Hepatocyte (in vitro differentiated cells): ENCODE results near the gene C12orf75. TPM values are rescaled to one million over a fixed set of nuclear protein-coding genes. Genes with fewer than 3 reads are reported as not detected.
"Not testable (repeated sequence)": the region's sequence is repeated elsewhere in the genome, so short reads cannot be mapped to it uniquely, and the experiment has no call there.

Experiments
- DNase-seq: peaks from one replicate; pipeline ENCODE4 v3.0.0-alpha.2; 2016; ENCODE audit warnings: low spot score
- H2AFZ ChIP-seq: fragments of 200-600 bp; sonication (generic); 2 replicates; pipeline ENCODE4 v1.6.0; 2016; ENCODE audit warnings: antibody characterized with exemption, mild to moderate bottlenecking
- H3K27ac ChIP-seq: fragments of 200-600 bp; sonication (generic); 2 replicates; pipeline ENCODE4 v1.5.1; 2016; ENCODE audit warnings: mild to moderate bottlenecking
- H3K27me3 ChIP-seq: fragments of 200-600 bp; sonication (generic); 2 replicates; pipeline ENCODE4 v1.6.1; 2016
- H3K36me3 ChIP-seq: fragments of 200-600 bp; sonication (generic); replicated peaks from 2 replicates; pipeline ENCODE4 v1.5.1; 2016; ENCODE audit warnings: low read depth; ENCODE audit not compliant: insufficient read depth
- H3K4me1 ChIP-seq: fragments of 200-600 bp; sonication (generic); 2 replicates; pipeline ENCODE4 v1.5.1; 2016; ENCODE audit warnings: mild to moderate bottlenecking, moderate library complexity; ENCODE audit not compliant: insufficient read depth
- H3K4me2 ChIP-seq: fragments of 200-600 bp; sonication (generic); 2 replicates; pipeline ENCODE4 v1.6.0; 2016
- H3K4me3 ChIP-seq: fragments of 200-600 bp; sonication (generic); 2 replicates; pipeline ENCODE4 v1.5.1; 2016; ENCODE audit warnings: mild to moderate bottlenecking
- H3K79me2 ChIP-seq: fragments of 200-600 bp; sonication (generic); 2 replicates; pipeline ENCODE4 v1.6.0; 2017; ENCODE audit warnings: mild to moderate bottlenecking
- H3K9me2 ChIP-seq: fragments of 200-600 bp; sonication (generic); replicated peaks from 2 replicates; pipeline ENCODE4 v1.6.0; 2017; ENCODE audit warnings: mild to moderate bottlenecking; ENCODE audit not compliant: insufficient read depth
- H3K9me3 ChIP-seq: fragments of 200-600 bp; sonication (generic); 2 replicates; pipeline ENCODE4 v1.5.1; 2016; ENCODE audit warnings: low read depth, mild to moderate bottlenecking
- H4K20me1 ChIP-seq: fragments of 200-600 bp; sonication (generic); 2 replicates; pipeline ENCODE4 v1.6.0; 2016; ENCODE audit warnings: mild to moderate bottlenecking; ENCODE audit not compliant: insufficient read depth, poor library complexity, severe bottlenecking
- EZH2 ChIP-seq: fragments of 200-600 bp; sonication (generic); IDR thresholded peaks from 2 replicates; pipeline ENCODE4 v1.6.1; 2016; ENCODE audit warnings: antibody characterized with exemption, mild to moderate bottlenecking, borderline replicate concordance
- EZH2phosphoT487 ChIP-seq: fragments of 200-600 bp; sonication (generic); IDR thresholded peaks from one replicate; pipeline ENCODE4 v1.6.1; 2018; ENCODE audit warnings: antibody characterized with exemption, mild to moderate bottlenecking, low read depth, moderate library complexity; ENCODE audit not compliant: unreplicated experiment, severe bottlenecking
- WGBS: methylation state at CpG from one replicate; pipeline ENCODE4 v1.1.6; 2016; ENCODE audit warnings: low lambda C conversion rate; ENCODE audit errors: missing lambda C conversion rate; 5-methylcytosine and 5-hydroxymethylcytosine counted together
- polyA plus RNA-seq: library from polyadenylated mRNA; unstranded; fragments of >200 nt; fragmentation: Nextera tagmentation; extraction: Ambion mirVana; gene quantifications from 2 replicates; pipeline ENCODE4 v1.2.1, GENCODE V29; 2016
- total RNA-seq: library from RNA; depleted of rRNA; stranded (reverse); fragments of >200 nt; gene quantifications from 2 replicates; pipeline ENCODE4 v1.2.3, GENCODE V29; 2014
- TF ChIP-seq, protein P1 (sequence below): fragments of 200-600 bp; sonication (generic); IDR thresholded peaks from 2 replicates; pipeline ENCODE4 v1.5.1; 2016; ENCODE audit warnings: antibody characterized with exemption, mild to moderate bottlenecking; ENCODE audit not compliant: poor library complexity

The C12orf75 gene
- total and polyA plus RNA-seq, 2 experiments from 2014 or later, result 80.9 to 103 TPM

DNA sequence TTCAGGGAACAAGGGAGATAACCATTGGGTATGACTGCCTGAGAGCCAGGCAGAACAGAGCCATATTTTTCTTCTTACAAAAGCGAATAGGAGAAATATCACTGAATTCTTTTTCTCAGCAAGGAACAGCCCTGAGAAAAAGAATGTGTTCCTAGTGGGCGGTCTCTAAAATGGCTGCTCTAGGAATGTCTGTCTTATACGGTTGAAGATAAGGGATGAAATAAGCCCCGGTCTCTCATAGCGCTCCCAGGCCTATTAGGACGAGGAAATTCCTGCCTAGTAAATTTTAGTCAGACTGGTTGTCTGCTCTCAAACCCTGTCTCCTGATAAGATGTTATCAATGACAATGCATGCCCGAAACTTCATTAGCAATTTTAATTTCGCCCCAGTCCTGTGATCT lies 16.7 kb upstream of the C12orf75 start:
- H3K4me1 ChIP-seq, result peaks cover 23% of the 10 kb centered on the region
- not testable (repeated sequence) for H3K79me2 ChIP-seq, H3K4me3 ChIP-seq, H3K36me3 ChIP-seq, H3K9me2 ChIP-seq, H2AFZ ChIP-seq, H3K27ac ChIP-seq, H3K9me3 ChIP-seq, H4K20me1 ChIP-seq, DNase-seq, H3K27me3 ChIP-seq, H3K4me2 ChIP-seq
- WGBS, result 82% methylated on average over 8 of the region's 8 CpGs

DNA sequence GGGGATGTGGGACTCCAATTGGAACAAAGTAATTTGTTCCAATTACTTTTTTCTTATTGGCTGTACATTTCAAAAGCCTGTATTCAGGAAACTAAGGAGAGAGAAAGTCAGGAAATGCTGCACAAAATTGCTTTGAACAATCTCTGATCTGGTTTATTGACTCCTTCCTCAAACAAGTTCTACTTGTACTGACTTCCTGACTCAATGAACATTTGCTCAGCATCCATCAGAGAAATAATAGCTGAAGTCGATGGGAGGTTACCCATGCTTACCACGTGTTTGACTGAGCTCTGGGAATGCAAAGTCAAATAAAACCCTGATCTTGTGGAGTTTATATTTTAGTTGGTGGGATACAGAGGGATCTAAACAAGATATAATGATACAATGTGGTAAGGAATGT lies 15.4 kb upstream of the C12orf75 start:
- no peaks in the 10 kb centered on the region for H4K20me1 ChIP-seq
- no peaks in the 10 kb centered on the region for H3K27me3 ChIP-seq
- no peak for DNase-seq
- 76% methylated on average over 2 of the region's 2 CpGs for WGBS
- no peak overlapping the region for H2AFZ ChIP-seq
- H3K9me3 ChIP-seq, result no peaks in the 10 kb centered on the region
- H3K27ac ChIP-seq, result peak overlapping the region; percentile 94
- no peak for TF ChIP-seq EZH2phosphoT487
- no peaks in the 10 kb centered on the region for H3K9me2 ChIP-seq
- no peak overlapping the region for H3K4me3 ChIP-seq
- no peaks in the 10 kb centered on the region for H3K79me2 ChIP-seq
- no peaks in the 10 kb centered on the region for H3K36me3 ChIP-seq
- no peak overlapping the region for H3K4me2 ChIP-seq
- H3K4me1 ChIP-seq, result peaks cover 24% of the 10 kb centered on the region

DNA sequence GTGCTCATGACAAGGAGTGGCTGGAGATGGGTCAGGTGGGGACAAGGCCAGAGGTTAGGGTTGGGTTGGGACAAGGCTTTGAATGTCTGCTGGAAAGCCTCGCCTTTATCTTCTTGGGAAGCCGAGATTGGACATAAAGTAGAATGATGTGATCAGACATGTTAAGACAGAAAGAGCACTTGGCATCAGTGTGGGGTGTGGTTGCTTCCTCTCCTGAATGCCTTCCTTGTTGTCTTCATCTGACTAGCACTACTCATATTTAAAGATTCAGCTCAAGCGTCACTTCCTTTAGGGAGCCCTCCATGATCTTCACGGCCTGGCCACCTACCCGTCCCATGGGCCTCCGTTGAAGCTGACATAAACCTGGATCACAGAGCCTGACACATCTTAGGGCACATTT lies 14.8 kb upstream of the C12orf75 start:
- no peak for DNase-seq
- 96% methylated on average over 6 of the region's 6 CpGs for WGBS

DNA sequence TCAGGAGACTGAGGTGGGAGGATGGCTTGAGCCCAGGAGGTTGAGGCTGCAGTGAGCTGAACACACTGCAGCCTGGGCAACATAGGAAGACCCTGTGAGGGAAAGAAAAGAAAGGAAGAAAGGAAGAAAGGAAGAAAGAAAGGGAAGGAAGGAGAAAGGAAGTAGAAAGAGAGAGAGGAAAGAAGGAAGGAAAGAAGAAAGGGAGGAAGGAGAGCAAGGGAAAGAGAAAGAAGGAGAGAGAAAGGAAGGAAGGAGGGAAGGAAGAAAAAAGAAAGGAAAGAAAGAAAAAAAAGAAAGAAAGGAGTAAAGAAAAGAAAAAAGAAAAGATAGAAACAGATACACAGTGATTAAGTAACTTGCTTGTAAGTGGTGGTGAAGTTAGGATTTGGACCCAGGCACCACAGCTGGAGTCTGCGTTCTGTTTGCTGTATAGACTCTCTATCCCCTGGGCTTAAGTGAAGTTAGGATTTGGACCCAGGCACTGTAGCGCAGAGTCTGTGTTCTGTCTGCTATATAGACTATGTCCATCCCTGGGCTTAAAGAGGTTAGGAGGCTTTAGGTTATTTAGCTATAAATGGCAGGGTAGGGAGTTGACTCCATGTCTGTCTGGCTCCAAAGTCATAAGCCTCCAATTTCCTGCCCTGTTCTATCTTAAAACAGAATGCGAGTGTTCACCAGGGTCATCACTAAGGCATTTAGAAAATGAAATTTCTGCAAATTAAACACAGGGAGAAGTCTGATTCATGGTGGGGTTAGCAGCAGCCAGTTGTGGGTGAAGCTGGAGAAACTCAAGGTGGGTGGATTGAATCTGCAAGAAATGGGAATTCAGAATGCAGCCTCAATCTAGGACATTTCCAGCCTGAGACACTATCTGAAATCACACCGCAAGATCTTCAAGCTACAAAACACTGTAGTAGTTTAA lies 13.3 kb upstream of the C12orf75 start:
- H3K9me2 ChIP-seq, result no peaks in the 10 kb centered on the region
- peak overlapping the region; percentile 94 for H3K27ac ChIP-seq
- peak; percentile 24 for DNase-seq
- H3K4me1 ChIP-seq, result peaks cover 20% of the 10 kb centered on the region
- TF ChIP-seq, protein P1, sequence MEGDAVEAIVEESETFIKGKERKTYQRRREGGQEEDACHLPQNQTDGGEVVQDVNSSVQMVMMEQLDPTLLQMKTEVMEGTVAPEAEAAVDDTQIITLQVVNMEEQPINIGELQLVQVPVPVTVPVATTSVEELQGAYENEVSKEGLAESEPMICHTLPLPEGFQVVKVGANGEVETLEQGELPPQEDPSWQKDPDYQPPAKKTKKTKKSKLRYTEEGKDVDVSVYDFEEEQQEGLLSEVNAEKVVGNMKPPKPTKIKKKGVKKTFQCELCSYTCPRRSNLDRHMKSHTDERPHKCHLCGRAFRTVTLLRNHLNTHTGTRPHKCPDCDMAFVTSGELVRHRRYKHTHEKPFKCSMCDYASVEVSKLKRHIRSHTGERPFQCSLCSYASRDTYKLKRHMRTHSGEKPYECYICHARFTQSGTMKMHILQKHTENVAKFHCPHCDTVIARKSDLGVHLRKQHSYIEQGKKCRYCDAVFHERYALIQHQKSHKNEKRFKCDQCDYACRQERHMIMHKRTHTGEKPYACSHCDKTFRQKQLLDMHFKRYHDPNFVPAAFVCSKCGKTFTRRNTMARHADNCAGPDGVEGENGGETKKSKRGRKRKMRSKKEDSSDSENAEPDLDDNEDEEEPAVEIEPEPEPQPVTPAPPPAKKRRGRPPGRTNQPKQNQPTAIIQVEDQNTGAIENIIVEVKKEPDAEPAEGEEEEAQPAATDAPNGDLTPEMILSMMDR, result no peak
- TF ChIP-seq EZH2phosphoT487 (no peak), EZH2 (no peak)
- no peak overlapping the region for H2AFZ ChIP-seq
- no peaks in the 10 kb centered on the region for H3K27me3 ChIP-seq
- no peaks in the 10 kb centered on the region for H3K36me3 ChIP-seq
- no peaks in the 10 kb centered on the region for H3K9me3 ChIP-seq
- H3K79me2 ChIP-seq, result no peaks in the 10 kb centered on the region
- peak overlapping the region; percentile 39 for H3K4me2 ChIP-seq
- H3K4me3 ChIP-seq, result no peak overlapping the region
- H4K20me1 ChIP-seq, result no peaks in the 10 kb centered on the region
- 52% methylated on average over 4 of the region's 4 CpGs for WGBS

More for the DNA sequence above, 14.8 kb upstream of the C12orf75 start:
- Histone ChIP-seq H3K4me1 (peaks cover 20% of the 10 kb centered on the region), H3K9me3 (no peaks in the 10 kb centered on the region), H3K9me2 (no peaks in the 10 kb centered on the region), H3K4me2 (no peak overlapping the region), H3K27me3 (no peaks in the 10 kb centered on the region), H2AFZ (no peak overlapping the region), H3K4me3 (no peak overlapping the region), H4K20me1 (no peaks in the 10 kb centered on the region), H3K27ac (peak overlapping the region; percentile 94), H3K36me3 (no peaks in the 10 kb centered on the region), H3K79me2 (no peaks in the 10 kb centered on the region)
- TF ChIP-seq, protein P1, result no peak
- TF ChIP-seq EZH2 (no peak), EZH2phosphoT487 (no peak)
